HG03442 (cell line): ENCODE results near the gene PRDM16.

Experiments used
- ATAC-seq: cut with Tn5 transposase; IDR thresholded peaks from one replicate; pipeline ENCODE4 v1.9.1; 2021; ENCODE audit warnings: mild to moderate bottlenecking, moderate library complexity; ENCODE audit not compliant: unreplicated experiment

PRDM16 gene

DNA sequence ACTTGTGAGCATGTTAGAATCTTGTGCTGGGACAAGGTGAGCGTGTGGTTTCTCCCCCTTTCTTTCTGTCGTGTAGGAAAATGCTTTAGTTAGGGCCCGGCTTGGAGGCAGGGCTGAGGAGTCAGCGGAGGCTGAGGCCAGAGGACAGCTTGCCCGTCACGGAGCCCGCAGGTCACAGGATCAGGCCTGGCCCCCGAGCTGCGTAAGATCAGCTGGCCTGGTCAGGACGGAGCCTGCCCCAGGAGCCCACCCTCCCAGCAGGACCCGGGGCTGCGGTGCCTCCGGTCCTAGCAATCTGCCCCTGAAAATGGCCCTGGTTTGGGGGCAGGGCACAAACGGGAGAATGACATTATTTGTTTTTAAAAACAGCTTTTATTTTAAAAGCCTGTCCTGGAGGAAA, 52.0 kb downstream of the PRDM16 start:
- ATAC-seq = no peak

DNA sequence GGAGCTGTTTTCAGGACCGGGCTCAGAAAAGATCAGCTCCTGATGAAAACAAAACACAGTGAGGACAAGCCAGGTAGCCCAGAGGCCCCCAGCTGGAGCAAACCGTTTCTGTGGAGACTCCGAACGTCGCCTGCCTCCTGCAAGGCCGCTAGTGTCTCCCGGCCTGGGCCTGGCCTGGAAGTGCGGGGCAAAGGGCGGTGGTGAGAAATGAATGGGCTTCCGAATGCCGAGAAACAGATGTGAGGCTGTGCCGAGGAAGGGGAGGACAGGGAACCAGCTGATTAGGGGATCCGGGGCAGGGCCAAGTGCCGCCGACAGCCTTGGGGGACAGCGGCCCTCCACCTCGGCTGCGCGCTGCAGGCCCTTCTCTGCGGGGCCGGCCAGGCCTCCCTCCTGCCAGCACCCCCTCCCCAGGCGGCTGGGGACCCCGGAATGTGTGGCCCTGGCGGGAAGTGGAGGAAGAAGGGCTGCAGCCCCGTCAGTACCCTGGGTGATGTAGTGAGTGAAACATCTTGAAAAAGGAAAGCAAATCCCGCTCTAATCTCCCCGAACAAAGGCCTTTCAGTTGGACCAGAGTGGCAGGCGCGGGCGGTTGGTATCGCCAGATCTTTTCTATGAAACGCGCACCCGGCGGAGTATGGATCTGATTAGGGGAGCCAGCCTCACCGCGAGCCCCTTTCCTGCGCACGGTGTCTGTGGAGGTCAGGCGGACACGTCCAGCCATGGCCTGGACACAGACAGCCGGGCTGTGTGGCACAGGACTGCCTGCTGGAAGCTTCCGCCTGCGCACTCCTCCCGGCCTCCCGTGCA, 52.6 kb downstream of the PRDM16 start:
- ATAC-seq = no peak

DNA sequence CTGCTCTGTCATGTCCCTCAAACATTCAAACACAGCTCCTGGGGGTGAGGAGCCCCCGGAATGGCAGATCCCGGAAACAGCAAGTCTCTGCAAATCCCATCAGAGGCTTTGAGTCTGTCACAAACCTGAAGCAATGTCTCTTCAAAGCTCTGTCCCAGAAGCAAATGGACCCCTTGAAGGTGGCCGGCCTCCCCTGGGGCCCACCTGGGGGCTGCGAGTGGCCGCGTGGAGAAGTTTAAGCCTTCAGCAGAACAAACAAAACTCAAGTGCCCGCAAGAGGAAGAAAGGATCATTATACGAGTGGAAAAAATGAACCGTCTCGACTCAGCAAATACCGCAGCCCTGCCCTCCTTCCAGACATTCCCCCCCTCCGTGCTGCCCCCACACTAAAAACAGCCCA, 53.3 kb downstream of the PRDM16 start:
- no peak for ATAC-seq

DNA sequence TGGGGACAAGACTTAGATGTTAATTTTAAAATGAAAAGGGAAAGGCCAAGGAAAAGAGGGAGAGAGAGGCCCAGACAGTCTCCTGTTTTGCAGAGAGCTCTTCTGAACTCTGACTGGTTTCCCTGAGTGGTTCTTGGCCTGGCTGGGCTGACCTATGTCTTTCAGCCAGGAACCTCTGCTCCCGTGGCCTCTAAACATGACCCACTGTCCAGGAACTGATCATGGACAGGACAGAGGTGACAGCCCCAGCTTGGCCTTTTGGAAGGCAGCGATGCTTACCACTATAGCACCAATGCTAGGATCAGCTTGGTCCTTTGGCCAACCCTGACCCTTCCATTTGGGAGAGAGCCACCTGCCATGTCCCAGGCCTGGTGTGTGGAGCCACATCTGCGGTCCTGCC, 55.2 kb downstream of the PRDM16 start:
- no peak for ATAC-seq

DNA sequence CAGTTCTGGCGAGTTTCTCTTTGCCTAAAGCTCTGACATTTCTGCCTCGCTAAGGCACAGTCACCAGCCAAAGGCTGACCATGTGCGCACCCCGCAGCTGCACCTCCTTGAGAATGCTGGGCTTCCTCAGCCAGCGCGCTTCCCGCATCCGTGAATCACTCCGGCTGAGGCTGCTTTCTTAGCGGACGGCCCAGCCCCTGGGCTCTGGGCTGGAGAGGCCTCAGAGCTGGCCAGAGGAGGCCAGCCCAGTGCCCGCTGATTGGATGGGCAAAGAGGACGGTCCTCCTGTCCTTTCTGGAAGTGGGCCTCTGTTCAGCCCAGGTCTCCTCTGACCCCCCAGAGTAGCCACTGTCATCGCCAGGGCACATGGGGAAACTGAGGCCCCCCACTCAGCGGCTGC, 56.1 kb downstream of the PRDM16 start:
- ATAC-seq = no peak

DNA sequence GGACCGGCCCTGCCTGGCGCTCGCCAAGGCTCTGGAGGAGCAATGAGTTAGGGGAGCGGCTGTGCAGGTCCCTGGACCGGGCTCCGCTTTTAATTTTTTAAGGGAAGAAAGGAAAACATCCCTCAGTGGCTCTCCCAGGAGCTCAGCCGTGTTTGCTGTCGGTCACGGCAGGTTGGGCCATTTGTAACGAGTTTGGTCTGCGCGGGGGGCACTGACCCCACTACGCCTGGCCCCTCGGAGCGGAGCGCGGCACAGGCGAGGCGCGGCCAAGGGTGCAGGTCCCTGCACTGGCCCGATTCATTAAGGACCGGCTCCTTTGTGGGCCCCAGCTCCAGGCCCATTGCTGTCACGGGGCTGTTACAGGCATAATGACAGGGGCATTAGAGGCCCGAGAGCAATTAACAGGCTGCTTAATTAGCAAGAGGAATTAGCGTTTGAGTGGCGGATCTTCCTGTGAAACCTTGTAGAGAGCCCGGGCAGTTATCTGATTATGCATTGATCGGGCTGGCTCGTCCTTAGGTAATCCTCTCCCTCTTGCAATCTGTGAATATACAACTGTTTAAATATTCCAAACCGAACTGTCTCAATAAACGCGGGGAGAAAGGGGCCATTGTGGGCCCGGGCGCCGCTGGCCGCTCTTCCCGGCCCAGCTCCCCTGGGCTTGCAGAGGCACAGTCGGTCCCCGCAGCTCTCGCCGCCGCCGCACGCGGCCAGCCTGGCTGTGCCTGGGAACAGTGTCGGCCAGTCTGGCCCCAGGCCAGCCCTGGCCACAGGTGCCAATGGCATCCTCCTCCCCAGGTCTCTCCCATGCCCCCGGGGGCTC, 56.8 kb downstream of the PRDM16 start:
- ATAC-seq = no peak

DNA sequence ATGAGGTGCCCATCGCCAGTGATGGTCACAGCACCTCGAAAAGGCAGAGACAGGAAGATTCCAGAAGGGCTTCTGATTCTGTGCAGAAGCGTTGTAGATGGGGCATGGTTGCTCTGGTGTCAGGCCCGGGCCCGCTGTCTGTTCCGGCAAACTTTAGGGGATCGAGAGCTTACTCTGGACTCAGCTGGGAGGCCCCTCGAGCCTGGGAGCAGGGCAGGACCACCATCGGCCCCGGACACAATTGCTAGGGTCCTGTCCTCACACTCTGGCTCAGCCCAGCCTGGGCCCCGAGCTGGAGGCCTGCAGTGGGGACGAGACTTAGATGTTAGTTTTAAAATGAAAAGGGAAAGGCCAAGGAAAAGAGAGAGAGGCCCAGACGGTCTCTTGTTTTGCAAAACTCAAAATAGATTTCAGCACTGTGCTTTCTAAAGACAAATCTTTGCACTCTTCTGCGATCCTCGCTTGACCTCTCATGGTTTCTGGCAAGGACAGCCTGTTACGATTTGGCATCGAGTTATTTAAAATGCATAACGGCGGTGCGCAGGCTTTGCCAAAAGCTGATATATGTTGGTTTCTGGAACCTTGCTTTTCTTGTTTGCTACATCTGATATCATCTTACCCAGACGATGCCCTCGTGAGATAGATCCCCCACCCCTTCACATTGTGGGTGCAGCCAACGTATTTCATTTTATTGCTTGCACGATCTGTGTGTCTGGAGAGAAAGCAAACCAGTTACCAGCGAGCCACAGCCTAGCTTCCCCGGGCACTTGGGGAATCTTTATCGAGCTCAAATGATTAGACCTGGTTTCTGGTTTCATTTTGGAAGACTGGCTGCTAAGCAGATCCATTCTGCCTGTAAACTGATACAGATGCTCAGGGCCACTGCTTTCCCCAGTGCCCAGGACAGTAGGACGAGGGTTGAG, 58.0 kb downstream of the PRDM16 start:
- no peak for ATAC-seq

DNA sequence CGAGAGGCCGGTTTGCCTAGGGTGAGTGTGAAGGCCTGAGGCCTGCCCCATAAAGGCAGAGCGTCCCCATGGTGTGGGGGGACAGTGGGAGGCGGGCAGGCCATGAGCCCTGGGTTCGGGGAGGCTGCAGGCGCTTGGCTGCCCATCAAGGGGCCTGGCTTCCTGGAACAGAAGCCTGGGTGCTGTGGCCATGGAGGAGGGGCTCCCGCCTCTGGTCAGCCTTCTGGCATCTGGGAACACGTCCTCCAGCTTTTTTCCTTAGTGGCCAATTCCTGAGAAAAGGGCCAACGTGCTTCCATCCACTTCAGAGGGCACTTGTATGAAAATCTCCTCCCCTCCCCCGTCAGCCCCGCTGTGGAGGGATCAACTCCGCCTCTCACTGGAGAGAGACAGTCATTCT, 58.7 kb downstream of the PRDM16 start:
- ATAC-seq = no peak

DNA sequence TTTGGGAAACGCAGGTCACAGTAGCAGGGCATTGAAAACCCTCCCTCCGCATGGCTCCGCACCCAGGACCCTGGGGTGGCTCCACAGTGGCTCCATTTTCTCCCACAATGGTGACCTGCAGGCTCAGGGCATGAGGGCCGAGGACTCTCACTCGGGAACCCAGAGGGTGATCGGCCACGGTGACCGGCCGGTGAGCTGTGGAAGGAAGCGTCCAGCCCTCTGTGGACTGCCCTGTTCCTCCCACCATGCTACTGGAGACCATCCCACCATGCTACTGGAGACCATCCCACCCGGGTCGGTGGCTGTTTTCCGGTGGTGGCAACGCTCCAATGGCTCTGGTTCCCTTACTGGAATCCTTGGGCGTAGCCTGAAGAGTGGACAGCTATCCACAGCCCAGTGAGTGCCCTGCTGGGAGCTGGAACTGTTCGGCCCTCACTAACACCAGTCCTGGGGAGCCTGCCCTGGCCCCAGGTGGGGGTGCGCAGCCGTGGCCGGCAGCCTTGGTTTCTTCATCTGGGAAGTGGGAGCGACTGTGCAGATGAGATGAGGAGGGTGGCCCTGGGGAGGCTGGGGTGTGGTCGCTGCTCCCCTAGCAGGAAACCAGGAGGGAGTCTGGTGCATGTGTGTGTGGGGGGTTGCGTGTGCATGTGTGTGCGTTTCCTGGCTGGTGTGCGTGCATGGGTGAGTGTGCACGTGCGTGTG, 59.6 kb downstream of the PRDM16 start:
- ATAC-seq = no peak

DNA sequence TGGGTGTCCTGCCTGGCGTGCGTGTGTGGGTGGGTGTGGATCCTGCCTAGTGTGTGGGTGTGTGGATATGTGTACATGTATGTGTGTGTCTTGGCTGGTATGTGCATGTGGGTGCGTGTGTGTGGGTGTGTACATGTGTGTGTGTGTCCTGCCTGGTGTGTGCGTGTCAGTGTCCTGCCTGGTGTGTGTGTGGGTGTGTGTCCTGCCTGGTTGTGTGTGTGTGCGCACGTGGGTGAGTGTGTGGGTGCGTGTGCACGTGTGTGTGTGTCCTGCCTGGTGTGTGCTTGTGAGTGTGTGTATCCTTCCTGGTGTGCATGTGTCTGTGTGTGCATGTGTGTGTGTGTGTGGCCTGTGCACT, 60.1 kb downstream of the PRDM16 start:
- ATAC-seq = no peak

DNA sequence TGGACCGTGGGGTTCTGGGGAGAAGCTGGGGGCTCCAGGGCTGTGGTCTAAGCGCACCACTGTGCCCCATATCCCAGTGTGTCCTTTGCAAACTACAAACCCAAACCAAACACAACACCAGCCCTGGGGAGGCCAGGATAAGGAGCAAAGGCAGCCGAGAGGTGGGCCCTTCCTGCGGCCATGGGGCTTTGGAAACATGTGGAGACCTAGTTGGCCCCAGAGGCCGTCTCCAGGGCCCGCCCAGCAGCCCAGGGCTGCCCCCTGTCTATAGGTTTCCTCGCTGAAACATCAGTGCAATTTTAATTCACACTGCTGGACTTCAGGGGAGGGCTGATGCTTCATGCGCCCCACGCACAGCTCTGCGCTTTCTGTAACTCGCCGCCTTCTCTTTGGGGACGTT, 61.3 kb downstream of the PRDM16 start:
- no peak for ATAC-seq

DNA sequence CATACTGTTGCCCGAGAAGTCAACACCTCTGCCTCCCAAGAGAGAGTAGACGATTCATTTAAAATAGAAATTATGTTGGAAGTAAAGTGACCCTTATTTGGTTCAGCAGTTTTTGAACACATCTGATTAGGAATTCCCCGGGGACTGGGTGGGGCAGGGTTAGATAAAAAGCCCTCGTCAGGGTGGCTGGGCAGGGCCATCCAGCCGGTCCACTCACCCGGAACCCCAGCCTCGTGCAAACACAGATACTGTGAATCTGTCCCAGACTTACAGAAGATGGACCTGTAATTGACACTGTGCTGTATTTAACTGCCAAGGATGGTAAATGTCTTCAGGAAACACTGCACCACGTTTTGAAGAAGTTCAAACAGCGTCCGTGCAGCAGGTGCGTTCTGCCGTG, 63.7 kb downstream of the PRDM16 start:
- ATAC-seq = no peak

DNA sequence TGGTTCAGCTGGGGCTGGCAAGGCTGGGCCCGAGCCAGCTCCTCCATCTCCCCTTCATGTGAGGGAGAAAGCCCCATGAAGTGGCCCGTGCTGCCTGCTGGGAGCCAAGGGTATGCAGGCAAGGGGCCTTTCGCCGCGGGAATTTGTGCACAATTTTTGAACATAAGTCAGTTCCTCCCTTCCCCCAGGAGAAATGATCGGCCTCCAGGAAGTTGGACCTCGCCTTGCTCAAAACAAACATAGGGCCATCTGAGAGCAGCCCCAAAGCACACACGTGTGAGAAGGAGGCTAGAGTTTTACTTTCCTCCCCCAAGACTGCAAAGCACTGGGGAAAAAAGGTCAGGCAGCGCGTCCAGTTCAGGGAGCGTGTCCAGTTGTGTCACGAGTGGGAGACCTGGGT, 64.7 kb downstream of the PRDM16 start:
- no peak for ATAC-seq

DNA sequence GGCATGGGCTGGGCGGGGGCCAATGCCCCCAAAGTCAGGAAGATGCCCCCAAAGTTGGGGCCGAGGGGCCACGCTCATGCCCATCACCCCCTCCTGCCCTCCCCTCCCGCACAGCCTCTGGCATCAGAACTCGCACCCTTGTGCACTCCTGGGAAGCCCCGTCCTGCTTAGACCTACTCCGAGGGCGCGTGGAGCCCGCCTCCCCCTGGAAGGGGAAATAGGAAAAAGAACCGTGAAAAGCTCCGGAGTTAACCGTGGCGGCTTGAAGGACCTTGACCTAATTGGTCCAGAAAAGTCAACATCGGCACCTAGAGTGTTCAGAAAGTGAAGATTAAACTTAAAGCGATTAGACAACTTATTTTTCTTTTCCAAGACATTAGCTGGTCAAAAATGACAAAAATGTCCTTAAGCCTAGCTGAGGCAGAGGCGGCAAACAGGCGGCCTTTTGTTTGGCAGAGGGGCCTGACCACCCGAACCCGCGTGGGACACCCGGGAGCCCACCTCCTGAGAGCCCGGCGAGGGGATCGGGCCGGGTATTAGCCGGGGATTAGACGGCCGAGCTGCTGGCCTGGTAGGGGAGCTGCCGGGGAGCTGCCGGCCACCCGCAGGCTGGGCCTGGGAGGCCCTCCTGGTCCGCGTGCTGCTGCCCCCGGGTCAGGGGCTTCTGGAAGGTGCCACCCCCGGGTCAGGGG, 65.5 kb downstream of the PRDM16 start:
- no peak for ATAC-seq

DNA sequence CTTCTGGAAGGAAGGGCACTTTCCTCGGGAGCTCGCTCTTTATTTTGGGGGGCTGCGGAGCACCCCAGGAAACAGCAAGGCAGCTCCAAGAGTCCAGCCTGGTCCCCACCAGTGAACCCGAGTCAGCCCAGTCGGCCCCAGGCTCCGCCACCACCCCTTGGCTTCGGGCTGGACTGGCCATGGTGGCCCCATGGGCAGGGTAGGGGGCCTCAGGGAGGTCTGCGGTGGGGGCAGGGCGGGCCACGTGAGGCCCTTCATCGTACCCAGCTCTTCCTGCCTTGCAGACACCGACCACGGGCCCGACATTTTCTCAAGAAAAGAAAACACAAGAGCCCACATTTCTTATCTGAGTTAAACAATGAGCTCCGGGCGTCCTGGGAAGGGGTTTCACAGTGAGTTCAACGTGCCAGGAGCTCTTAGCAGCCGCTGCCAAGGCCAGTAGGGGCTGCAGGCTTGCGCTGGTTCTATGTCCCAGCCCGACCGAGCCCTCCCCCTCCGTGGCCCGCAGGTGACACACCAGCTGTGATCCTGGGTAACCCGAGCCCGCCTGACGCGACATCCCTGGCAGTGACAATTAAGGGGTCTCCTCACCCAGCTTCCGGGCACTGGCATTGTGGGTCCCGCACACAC, 66.2 kb downstream of the PRDM16 start:
- ATAC-seq = no peak

DNA sequence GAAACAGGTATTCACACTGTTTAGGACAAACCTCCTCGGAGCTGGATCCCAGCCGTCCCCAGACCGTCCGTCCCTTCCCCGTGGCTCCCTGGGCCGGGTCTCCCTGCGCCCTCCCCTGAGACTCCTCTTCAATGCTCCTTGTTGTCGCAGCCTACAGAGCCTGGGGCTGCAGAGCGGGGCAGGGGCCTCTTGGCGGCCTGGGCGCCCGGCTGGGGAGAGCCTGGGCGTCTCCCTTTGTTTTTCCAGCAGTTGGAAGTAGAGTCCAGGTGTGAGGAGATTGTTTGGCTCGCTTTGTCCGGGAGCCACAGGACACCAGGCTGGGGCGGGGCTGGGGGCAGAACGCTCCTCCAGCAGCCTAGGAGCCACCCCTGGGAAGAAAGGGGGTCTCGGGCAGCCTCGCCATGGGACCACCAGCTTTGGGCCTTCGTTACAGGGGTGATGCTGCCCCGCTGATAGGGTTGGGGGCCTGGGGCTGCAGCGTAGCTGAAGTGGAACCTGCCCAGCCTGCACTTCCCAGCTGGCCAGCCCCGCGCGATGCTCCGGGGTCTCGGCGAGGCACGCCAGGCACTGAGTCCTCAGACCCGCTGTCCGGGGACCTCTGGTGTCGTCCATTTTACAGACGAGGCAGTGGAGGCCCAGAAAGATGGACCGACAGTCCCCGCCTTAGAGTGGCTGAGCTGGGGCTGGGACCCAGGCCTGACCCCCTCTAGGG, 66.9 kb downstream of the PRDM16 start:
- ATAC-seq = no peak

DNA sequence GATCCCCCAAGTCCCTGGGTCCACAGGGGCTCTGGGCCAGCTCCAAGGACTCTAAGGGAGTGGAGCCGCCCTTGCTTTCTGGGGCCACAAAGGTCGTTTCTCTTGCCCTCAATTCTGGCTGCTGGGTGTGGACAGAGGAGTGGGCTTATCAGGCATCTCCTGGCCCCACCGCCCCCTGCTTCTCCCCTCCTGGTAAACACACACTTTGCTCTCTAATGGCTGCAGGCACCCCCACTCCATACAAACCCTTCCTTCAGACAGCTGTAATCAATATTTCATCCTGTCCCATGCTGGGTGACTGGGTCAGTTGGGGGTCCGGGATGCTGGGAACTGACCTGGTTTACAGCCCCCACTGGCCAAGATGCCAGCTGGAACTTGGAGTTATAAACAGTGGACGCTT, 67.5 kb downstream of the PRDM16 start:
- no peak for ATAC-seq

DNA sequence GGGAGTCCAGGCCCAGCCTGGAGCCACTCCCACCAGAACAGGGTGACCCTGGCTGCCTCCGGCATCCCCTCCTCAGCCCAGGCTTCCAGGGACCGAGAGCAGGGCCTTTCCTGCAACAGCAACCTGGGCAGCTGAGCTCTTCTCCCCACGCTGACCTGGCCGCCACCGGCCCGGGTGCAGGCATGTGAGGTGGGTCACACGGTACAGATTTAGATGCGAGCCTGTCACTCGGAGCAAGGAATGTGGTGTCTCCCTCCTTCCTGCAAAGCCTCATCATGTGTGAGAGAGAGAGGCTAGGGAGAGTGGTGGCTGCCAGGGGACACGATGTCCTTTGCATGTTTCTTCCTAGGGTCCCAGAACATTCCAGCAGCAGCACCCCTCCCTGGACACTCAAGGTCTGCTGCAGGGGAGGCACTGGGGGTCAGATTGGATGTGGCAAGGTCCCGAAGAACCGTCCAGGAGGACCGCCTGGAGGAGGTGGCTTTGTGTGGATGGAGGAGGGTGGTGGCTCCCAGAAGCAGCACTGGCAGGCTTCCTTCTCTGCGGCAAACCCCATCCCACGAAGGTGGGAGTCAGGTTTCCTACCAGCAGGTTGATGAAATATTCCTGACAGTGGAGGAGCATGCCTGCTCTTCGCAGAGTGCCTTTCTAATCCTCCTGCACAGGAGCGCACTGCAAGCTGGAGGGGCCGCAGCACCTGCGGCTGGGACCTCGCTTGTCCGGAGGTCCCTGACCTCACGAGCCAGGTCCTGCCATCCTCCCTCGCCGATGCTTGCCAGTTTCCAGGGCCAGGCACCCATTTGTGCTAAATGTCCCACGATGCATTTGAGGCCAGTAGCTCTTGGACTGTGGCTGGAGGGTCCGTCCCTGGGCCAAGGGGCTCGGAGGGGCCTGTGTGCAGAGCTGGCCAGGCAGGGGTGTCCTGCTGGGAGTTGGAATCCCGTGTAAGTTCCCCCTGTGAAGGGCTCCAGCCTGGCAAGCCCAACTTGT, 68.4 kb downstream of the PRDM16 start:
- no peak for ATAC-seq
